DOHH2 (cell line): ENCODE data around the gene FBXO24.

Experiments
- H3F3A ChIP-seq: fragments of 200-600 bp; sonication (generic), shearing (Covaris generic); 2 replicates; pipeline ENCODE4 v1.6.0; 2016; ENCODE audit warnings: antibody characterized with exemption, mild to moderate bottlenecking; ENCODE audit not compliant: control insufficient read depth, insufficient read depth
- H3K27ac ChIP-seq: fragments of 200-600 bp; sonication (generic); 2 replicates; pipeline ENCODE4 v1.5.1; 2014; ENCODE audit warnings: low read depth, mild to moderate bottlenecking, low read length, moderate library complexity
- H3K27me3 ChIP-seq: fragments of 200-600 bp; sonication (generic); 2 replicates; pipeline ENCODE4 v1.6.1; 2014; ENCODE audit warnings: mild to moderate bottlenecking, low read length, mixed read lengths; ENCODE audit not compliant: control insufficient read depth
- H3K36me3 ChIP-seq: fragments of 200-600 bp; sonication (generic); 2 replicates; pipeline ENCODE4 v1.6.1; 2014; ENCODE audit warnings: mild to moderate bottlenecking, low read length, moderate library complexity, mixed read lengths; ENCODE audit not compliant: control insufficient read depth
- H3K4me1 ChIP-seq: fragments of 200-600 bp; sonication (generic); 2 replicates; pipeline ENCODE4 v1.6.1; 2014; ENCODE audit warnings: mild to moderate bottlenecking, low read length, mixed read lengths; ENCODE audit not compliant: control insufficient read depth
- H3K4me2 ChIP-seq: fragments of 200-600 bp; sonication (generic); 2 replicates; pipeline ENCODE4 v1.6.0; 2014; ENCODE audit warnings: mild to moderate bottlenecking, low read length, moderate library complexity
- H3K4me3 ChIP-seq: fragments of 200-600 bp; sonication (generic); 2 replicates; pipeline ENCODE4 v1.5.1; 2014; ENCODE audit warnings: mild to moderate bottlenecking, low read length, mixed read lengths
- H3K79me2 ChIP-seq: fragments of 200-600 bp; sonication (generic); 2 replicates; pipeline ENCODE4 v1.6.1; 2014; ENCODE audit warnings: mild to moderate bottlenecking, low read length, mixed read lengths; ENCODE audit not compliant: control insufficient read depth
- H3K9me2 ChIP-seq: fragments of 200-600 bp; sonication (generic); replicated peaks from 2 replicates; pipeline ENCODE4 v1.6.1; 2014; ENCODE audit warnings: mild to moderate bottlenecking, low read length, mixed read lengths; ENCODE audit not compliant: control insufficient read depth
- H3K9me3 ChIP-seq: fragments of 200-600 bp; sonication (generic); 2 replicates; pipeline ENCODE4 v1.6.1; 2014; ENCODE audit warnings: antibody characterized with exemption, low read length, mixed read lengths; ENCODE audit not compliant: control insufficient read depth, insufficient read depth
- H4K20me1 ChIP-seq: fragments of 200-600 bp; sonication (generic); 2 replicates; pipeline ENCODE4 v1.6.0; 2014; ENCODE audit warnings: low read depth, mild to moderate bottlenecking, antibody characterized with exemption, low read length, moderate library complexity; ENCODE audit not compliant: control insufficient read depth, insufficient read depth
- CTCF ChIP-seq: fragments of 200-600 bp; sonication (generic); IDR thresholded peaks from one replicate; pipeline ENCODE4 v1.5.1; 2014; ENCODE audit warnings: antibody characterized with exemption, mild to moderate bottlenecking, low read depth, low read length; ENCODE audit not compliant: poor library complexity, severe bottlenecking
- EZH2phosphoT487 ChIP-seq: fragments of 200-600 bp; sonication (generic); IDR thresholded peaks from 2 replicates; pipeline ENCODE4 v1.6.1; 2017; ENCODE audit warnings: borderline replicate concordance, mild to moderate bottlenecking, antibody characterized with exemption, low read length, moderate library complexity, mixed read lengths

FBXO24 gene

GRCh38 chr7:100584683-100585510 is 1.2 kb upstream of the FBXO24 start:
- Histone ChIP-seq H3K4me2 (peak overlapping the region; percentile 87), H4K20me1 (peaks cover 5% of the 10 kb centered on the region; the same call in 1 of the 2 replicates), H3K36me3 (peaks cover 40% of the 10 kb centered on the region), H3K9me2 (no peaks in the 10 kb centered on the region), H3K4me1 (peaks cover 36% of the 10 kb centered on the region), H3K4me3 (peak overlapping the region; percentile 78), H3K27me3 (no peaks in the 10 kb centered on the region), H3F3A (peaks cover 18% of the 10 kb centered on the region), H3K27ac (peak overlapping the region; percentile 93), H3K79me2 (peaks cover 33% of the 10 kb centered on the region), H3K9me3 (no peaks in the 10 kb centered on the region)
- TF ChIP-seq EZH2phosphoT487 (no peak), CTCF (no peak)

- Histone ChIP-seq H3K9me2 (no peaks in the 10 kb centered on the region), H3K79me2 (peaks cover 33% of the 10 kb centered on the region), H3K4me1 (peaks cover 36% of the 10 kb centered on the region), H3F3A (peaks cover 18% of the 10 kb centered on the region), H3K4me3 (peak within 1 kb of the TSS; percentile 83), H3K4me2 (peak within 1 kb of the TSS; percentile 91), H3K9me3 (no peaks in the 10 kb centered on the region), H3K27ac (peak within 1 kb of the TSS; percentile 93), H3K27me3 (no peaks in the 10 kb centered on the region), H3K36me3 (peaks cover 32% of the 10 kb centered on the region), H4K20me1 (peaks cover 5% of the 10 kb centered on the region; the same call in 1 of the 2 replicates)
- TF ChIP-seq EZH2phosphoT487: no peak
- no peak for TF ChIP-seq CTCF
These were observed 440 bp upstream of the FBXO24 start, which contains the start of gene LRCH4 for GRCh38 chr7:100585511-100586265. TSS of gene LRCH4 (minus strand) at chr7:100586129. CDS start at chr7:100586100, 29 bp downstream.

DNA sequence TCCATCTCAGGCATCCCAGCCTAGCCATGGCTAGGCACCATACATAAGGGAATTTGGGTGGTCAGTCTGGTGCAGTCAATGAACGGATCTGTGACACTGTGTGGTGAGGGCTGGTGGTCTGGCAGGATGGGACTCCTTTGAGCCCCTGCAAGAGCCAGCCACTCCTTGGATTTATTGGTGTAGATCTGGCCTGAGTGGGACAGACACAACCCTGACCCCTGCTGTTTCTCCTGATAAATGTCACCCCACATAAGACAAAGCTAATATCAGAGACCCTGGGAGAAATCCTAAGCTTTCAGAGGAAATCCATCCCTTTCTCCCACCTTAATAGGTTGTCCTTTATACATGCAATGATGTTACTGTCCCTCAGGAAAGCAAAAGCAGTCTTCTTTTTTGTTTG is 2.3 kb downstream of the FBXO24 start:
- H3F3A ChIP-seq: peaks cover 15% of the 10 kb centered on the region
- H4K20me1 ChIP-seq: no peaks in the 10 kb centered on the region
- no peaks in the 10 kb centered on the region for H3K9me2 ChIP-seq
- H3K36me3 ChIP-seq: peaks cover 5% of the 10 kb centered on the region; the same call in 1 of the 2 replicates
- H3K4me1 ChIP-seq: peaks cover 25% of the 10 kb centered on the region
- H3K79me2 ChIP-seq: peaks cover 17% of the 10 kb centered on the region
- no peak overlapping the region for H3K4me2 ChIP-seq
- H3K27me3 ChIP-seq: no peaks in the 10 kb centered on the region
- H3K9me3 ChIP-seq: no peaks in the 10 kb centered on the region
- TF ChIP-seq CTCF: peak; percentile 68
- TF ChIP-seq EZH2phosphoT487: no peak
- H3K4me3 ChIP-seq: no peak overlapping the region
- H3K27ac ChIP-seq: no peak overlapping the region
